ENCODE results near the gene TCP1. TPM values are rescaled to one million over a fixed set of nuclear protein-coding genes. Genes with fewer than 3 reads are reported as not detected.
A peak's percentile ranks its signal among the peaks of the same experiment; 100 is the strongest.

The TCP1 gene
- total and polyA plus RNA-seq, 2 experiments from 2014 or later = 130 to 164 TPM

GRCh38 chr6:159762681-159763293, 26.6 kb downstream of the TCP1 start:
- Histone ChIP-seq H3K4me3 (peak overlapping the region; percentile 45), H3K4me1 (ENCODE audit: low read depth) (peaks cover 16% of the 10 kb centered on the region), H3K27ac (peak overlapping the region; percentile 89), H3K36me3 (peaks cover 32% of the 10 kb centered on the region), H3K9me3 (ENCODE audit: low read depth) (no peaks in the 10 kb centered on the region), H3K27me3 (no peaks in the 10 kb centered on the region)
- no peak for TF ChIP-seq CTCF (IDR thresholded peaks at IDR 0.05; ENCODE audit: low read depth, low read length)
- DNase-seq (ENCODE audit: low read depth in 1 of 2, low spot score in 1 of 2) = no peak

- H3K27me3 ChIP-seq = no peaks in the 10 kb centered on the region
- peak within 1 kb of the TSS; percentile 89 for H3K27ac ChIP-seq
- H3K4me3 ChIP-seq = peak within 1 kb of the TSS; percentile 45
- H3K9me3 ChIP-seq (ENCODE audit: low read depth) = no peaks in the 10 kb centered on the region
- TF ChIP-seq CTCF (IDR thresholded peaks at IDR 0.05; ENCODE audit: low read depth, low read length) = no peak
- peaks cover 16% of the 10 kb centered on the region for H3K4me1 ChIP-seq (ENCODE audit: low read depth)
- DNase-seq (ENCODE audit: low read depth in 1 of 2, low spot score in 1 of 2) = peak; percentile 96 to 97
- peaks cover 28% of the 10 kb centered on the region for H3K36me3 ChIP-seq
Measured at GRCh38 chr6:159761873-159762680, 27.3 kb downstream of the TCP1 start, which contains the start of gene ACAT2. ACAT2 (plus strand) TSS chr6:159762045; CDS start chr6:159762088, 43 bp downstream.

- Histone ChIP-seq H3K36me3 (peaks cover 20% of the 10 kb centered on the region), H3K4me1 (ENCODE audit: low read depth) (peaks cover 16% of the 10 kb centered on the region), H3K27ac (peak overlapping the region; percentile 89), H3K9me3 (ENCODE audit: low read depth) (no peaks in the 10 kb centered on the region), H3K27me3 (no peaks in the 10 kb centered on the region), H3K4me3 (peak overlapping the region; percentile 45)
- TF ChIP-seq CTCF (IDR thresholded peaks at IDR 0.05; ENCODE audit: low read depth, low read length) = no peak
- peak; percentile 30 to 31 for DNase-seq (ENCODE audit: low read depth in 1 of 2, low spot score in 1 of 2)
Measured at GRCh38 chr6:159761129-159761872, 28.1 kb downstream of the TCP1 start.

- TF ChIP-seq CTCF (IDR thresholded peaks at IDR 0.05; ENCODE audit: low read depth, low read length) = no peak
- peak overlapping the region; percentile 89 for H3K27ac ChIP-seq
- peak in 1 of 2 donors; percentile 85 for DNase-seq (ENCODE audit: low read depth in 1 of 2, low spot score in 1 of 2)
- no peaks in the 10 kb centered on the region for H3K9me3 ChIP-seq (ENCODE audit: low read depth)
- peaks cover 16% of the 10 kb centered on the region for H3K4me1 ChIP-seq (ENCODE audit: low read depth)
- H3K27me3 ChIP-seq = no peaks in the 10 kb centered on the region
- peaks cover 19% of the 10 kb centered on the region for H3K36me3 ChIP-seq
- H3K4me3 ChIP-seq = peak overlapping the region; percentile 45
Measured at GRCh38 chr6:159760602-159761057, 28.8 kb downstream of the TCP1 start.

GRCh38 chr6:159759645-159760044, 29.8 kb downstream of the TCP1 start:
- Histone ChIP-seq H3K4me1 (ENCODE audit: low read depth) (peaks cover 16% of the 10 kb centered on the region), H3K36me3 (peaks cover 22% of the 10 kb centered on the region), H3K4me3 (no peak overlapping the region), H3K9me3 (ENCODE audit: low read depth) (no peaks in the 10 kb centered on the region), H3K27ac (peak overlapping the region; percentile 89), H3K27me3 (no peaks in the 10 kb centered on the region)
- no peak for DNase-seq (ENCODE audit: low read depth in 1 of 2, low spot score in 1 of 2)
- no peak for TF ChIP-seq CTCF (IDR thresholded peaks at IDR 0.05; ENCODE audit: low read depth, low read length)

Measured in cardiac muscle cell (in vitro differentiated cells and primary cell).